ENCODE data around the gene GSG1L.
A peak's percentile ranks its signal among the peaks of the same experiment; 100 is the strongest.
"Not testable (repeated sequence)": the region's sequence is repeated elsewhere in the genome, so short reads cannot be mapped to it uniquely, and the experiment has no call there.

Gene GSG1L

DNA sequence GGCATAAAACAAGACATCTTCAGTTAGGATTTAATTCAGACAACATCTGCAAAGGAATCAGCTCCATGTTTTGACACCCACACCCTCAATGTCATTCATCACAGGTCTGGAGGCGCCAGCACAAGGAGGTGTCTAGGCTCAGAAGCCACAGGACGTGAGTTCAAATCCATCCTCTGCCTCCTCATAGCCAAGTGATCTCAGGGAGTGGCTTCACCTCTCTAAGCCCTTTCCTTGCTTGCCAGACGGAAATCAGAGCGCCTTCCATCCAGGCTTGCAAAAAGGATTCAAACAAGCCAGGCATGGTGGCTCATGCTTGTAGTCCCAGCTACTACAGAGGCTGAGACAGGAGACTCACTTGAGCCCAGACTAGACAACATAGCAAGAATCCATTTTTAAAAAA lies 84.6 kb downstream of the GSG1L start:
- FAIRE-seq = no peak

DNA sequence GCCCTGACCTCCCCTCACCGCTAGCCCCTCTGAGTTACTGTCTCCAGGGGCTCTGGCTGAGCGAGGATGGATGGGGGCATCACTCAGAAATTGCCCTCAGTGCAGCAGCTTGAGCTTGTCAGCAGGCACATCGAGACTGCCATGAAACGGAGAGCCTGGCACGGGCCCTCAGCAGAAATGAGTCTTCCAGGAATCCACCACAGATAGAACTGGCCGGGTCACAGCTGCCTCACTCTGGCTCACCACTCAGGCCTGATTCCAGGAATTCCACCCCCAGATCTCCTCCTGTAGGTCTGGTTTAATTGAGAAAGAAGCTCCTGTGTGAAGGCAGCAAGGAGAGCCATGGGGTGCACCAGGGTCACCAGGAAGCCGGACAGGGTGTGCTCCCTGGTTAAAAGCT lies 85.5 kb downstream of the GSG1L start:
- no peak for FAIRE-seq

DNA sequence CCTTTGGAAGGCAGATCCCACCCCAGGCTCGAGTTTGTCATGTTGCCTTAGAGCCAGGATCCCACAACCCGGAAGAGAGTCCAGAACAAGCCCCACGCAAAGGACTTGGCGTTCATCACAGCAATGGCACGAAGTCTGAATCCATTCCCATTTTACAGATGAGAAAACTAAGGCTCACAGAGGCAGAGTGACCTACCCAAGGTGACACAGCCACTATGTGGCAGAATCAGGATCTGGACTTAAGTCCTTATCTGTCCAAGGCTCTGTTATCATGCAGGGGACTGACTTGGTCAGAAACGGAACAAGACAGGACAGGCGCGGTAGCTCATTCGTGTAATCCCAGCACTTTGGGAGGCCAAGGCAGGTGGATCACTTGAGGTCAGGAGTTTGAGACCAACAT lies 86.5 kb downstream of the GSG1L start:
- FAIRE-seq = no peak

DNA sequence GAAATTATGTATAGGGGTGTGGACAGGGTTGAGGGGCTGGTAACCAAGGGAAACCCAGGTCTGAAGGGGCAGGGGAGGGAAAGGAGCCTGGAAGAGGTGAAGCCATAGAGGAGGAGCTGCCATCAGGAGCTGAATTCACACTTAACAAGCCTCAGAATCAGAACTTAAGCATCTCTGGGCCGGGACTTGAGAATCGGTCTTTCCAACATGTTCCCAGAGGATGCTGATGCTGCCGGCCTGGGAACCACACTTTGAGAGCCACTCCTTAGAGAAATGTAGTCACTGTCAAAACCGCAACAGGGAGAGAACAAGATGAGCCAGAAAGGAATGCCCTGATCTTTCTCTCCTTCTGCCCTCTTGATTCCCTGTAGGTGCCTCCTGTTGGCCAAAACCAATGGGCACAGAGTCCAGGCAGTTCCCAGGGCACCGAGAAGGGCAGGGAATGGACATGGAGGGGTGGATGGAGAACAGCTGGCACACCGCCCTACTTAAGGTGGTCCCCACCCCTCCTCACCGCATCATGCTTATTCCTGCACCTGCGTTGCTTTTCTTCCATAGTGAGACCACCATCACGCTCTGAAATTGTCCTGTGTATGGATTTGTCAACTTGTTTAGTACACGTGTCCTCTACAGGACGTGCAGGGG lies 88.5 kb downstream of the GSG1L start:
- FAIRE-seq = no peak

DNA sequence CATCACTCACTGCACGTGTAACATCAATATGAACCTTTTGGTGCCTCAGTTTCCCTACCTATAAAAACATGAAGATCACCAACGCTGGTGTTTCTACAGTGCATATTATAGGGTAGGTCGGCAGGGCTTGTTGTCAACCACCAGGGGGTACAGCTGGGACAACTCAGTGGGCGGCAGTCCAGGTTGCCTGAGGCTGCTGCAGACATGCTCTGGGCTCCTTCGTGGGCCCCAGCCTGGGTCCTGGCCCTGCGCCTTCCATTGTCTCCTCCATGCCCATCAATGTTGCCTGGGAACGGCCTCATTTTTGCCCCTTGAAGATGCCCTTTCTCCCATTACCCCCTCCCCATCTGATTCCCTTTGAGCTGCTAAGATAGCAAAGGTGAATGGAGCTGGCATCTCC lies 89.8 kb downstream of the GSG1L start:
- FAIRE-seq = no peak

DNA sequence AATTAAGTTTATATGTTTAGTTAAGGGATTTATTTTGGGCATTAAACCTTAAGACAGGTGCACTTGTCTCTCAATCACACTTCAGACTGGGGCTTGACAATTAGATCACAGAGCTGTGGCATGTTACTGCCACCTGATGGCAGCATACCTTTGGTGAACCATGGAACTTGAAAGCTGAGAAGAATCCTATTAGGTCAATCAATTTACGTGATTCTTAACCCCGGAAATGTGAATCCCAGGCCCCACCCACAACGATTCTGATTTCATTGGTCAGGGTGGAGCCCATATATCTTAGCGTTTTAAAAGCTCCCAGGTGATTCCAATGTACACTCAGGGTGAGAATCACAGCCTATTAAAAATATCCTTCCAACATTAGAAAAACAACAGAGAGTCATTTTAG lies 91.0 kb downstream of the GSG1L start:
- peak; percentile 51 for FAIRE-seq

DNA sequence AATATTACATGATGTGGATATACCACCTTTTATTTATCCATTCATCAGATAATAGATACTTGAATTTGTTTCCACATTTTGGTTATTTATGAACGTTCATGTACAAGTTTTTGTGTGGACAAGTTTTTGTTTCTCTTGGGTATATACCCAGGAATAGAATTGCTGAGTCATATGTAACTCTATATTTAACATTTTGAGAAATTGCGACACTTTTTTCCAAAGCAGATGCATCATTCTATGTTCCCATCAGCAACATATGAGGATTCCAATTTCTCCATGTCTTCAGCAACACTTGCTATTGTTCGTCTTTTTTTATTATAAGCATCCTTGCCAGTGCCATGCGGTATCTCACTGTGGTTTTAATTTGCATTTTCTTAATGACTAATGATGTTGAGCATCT lies 93.9 kb downstream of the GSG1L start:
- no peak for FAIRE-seq

DNA sequence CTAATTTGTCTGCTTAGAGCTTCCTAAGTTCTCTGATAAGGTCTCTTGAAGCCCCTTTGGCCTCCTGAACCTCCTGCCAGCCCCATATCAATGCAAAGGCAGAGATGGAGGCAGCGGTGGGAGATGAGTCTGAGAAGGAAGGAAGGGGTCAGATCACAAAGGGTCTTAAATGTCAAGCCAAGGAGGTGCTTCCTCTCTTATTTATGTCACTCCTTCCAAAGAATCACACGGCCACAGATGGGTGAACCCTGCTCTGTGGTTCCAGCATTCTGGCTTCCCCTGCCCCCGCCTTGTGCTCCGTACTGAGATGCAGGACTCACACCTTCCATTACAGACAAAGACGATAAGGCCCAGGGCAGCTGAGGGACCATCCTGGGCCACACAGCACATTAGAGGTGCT lies 96.3 kb downstream of the GSG1L start:
- FAIRE-seq = no peak

DNA sequence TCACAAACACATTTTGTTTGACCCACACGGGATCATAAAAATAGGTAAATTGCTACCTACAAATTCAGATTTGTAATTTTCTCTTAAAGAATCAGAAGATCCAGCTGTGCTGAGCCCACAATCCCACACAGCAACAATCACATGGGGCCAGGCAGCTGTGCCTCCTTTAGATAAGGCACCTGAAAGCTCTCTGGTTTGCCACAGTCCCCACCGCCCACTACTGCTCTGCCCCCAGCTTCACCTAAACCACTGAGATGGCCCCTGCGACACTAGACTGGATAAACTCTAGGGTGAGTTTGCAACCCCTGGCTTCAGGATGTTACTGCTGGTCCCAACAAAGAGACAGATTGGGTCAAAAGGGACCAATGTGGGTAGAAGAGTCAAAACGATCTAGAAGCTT lies 96.8 kb downstream of the GSG1L start:
- FAIRE-seq = no peak

DNA sequence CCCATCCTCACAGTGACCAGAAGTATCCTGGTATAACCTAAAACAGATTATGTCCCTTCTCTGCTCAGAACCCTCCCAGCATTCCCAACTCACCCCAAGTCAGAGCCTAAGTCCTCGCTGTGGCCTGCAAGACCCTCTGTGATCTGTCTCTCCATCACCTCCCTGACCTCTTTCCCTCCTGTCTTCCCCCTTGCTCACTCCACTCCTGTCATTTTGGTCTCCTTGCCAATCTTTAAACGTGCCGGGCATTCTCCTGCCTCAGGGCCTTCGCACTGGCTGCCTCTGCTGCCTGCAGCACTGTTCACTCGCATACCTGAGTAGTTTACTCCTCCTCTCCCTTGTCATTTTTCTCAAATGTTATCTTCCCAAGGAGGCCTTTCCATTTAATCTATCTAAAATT lies 97.7 kb downstream of the GSG1L start:
- FAIRE-seq = no peak

DNA sequence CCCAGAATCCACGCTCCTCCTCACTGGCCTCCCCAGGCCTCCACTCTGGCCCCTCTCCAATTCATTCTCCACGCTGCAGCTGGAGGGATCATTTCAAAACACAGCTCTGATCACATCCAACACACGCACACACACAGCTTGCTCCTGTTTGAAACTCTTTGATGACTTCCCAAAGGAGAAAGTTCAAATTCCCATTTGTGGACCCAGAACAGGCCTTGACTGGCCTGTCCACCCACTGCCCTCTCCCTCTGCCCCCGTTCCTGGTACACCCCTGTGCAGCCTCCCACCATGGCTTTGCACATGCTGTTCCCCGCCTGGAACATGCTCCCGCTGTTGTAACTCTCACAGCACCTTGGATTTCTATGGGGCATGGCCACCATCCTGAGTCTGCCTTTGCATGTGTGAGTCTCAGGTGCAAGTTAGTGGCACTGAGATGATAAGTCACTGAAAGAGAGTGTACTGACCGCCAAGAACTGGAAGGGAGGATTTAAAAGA lies 100.0 kb downstream of the GSG1L start:
- FAIRE-seq = no peak

DNA sequence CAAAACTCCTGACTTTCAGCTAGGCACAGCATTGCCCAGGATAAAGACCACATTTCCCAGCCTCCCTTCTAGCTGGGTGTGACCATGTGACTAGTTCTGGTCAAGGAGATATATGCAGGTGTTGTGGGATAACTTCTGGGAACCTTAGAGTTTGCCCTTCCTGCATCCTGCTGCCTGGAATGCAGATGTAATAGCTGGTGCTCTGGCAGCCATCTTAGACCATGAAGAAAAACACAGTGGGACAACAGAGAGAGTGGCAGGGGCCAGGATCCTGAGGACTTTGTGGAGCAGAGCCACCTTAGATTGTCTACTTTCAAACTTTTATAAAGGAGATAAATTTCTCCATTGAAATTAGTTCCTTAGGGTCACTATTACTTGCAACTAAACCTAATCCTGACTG lies 101.3 kb downstream of the GSG1L start:
- FAIRE-seq = no peak

DNA sequence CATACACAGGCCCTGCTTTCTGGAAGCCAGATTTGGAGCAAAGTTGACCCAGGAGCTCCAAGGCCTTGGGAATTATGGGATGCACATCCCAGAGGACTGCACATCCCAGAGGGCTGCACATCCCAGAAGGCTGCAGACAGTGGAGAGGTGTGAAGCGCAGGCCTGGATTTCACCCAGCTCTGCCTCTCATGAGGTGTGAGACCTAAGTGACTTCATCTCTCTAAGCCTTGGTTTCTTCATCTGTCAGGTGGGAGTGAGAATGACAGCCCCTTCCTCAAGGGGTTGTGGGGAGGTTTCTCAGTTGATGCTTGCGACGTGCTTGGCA lies 102.3 kb downstream of the GSG1L start:
- FAIRE-seq = no peak

DNA sequence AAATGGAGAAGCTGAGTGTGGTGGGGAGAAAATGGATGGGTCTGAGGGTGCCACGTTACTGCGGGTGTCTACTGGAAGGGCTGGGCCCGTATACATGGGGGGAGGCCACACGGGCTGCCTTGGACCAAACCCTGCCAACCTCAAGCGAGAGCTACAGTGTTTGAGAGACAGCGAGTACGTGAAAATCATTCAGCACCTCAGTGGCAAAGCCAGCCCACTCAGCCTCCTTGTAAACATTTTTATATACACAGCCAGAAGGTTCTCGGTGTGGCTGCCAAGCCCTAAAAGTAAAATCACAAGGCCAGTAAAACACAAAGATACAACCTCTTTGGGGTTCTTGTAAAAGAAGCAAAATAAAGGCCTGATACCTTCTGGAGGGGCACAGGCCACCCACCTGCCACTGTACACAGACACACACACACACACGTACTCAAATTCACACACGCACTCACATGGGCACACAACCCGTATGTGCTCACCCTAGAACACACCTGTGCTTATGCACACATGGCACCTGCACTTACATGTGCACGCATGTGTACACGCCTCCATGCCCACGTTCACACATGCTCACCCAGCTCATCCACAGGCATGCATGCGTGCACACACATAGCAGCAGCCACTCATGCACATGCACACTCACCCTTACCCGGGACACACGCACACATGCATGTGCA lies 102.8 kb downstream of the GSG1L start:
- no peak for FAIRE-seq

DNA sequence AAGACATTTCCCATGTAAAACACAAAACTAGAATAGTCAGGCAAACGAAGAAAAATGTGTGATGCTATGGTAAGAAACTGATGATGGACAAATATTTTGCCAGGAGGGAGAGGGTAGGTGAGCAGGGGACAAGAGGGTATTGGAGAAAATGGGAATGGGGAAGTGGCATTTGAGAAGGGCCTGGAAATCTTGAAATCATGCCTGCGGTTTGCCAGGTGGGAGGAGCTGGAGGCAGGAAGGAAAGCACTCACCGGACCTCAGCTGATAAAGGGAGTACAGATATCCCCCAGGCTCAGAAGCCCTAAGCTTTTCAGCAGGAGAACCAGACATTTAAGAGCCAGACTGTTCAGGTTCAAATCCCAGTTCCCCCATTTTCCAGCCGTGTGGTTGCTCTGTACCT lies 103.6 kb downstream of the GSG1L start:
- no peak for FAIRE-seq

DNA sequence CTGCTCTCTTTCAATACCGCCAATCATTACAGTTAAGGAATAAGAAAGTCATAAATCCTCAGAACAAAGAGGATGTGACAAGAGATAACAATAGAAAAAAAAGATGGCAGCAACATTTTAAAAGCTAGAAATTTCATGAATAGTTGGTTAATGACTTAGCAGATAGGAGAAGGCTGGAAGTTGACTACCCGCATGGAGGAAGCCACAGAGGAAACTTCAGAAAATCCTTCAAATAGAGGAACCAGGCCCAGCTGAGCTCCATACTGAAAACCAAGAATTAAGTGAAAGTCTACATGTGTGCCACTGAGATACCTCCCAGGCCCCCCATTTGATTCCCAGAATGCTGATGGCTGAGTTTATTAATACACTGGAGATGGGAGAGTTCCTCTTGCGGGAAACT lies 109.3 kb downstream of the GSG1L start:
- no peak for FAIRE-seq

DNA sequence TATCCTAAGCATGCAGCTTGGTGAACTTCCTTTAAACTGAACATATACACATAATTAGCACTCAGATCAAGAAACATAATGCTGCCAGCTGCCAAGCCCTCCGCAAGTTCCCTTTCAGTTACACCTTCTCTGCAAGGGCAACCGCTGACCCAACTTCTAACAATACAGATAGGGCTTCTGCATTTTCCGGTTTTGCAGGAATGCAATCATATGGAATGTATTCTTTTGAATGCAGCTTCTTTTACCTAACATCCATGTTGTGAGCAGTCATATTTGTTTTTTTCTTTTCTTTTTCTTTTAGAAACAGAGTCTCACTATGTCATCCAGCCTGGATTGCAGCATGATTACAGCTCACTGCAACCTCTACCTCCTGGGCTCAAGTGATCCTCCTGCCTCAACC lies 110.7 kb downstream of the GSG1L start:
- FAIRE-seq = no peak

DNA sequence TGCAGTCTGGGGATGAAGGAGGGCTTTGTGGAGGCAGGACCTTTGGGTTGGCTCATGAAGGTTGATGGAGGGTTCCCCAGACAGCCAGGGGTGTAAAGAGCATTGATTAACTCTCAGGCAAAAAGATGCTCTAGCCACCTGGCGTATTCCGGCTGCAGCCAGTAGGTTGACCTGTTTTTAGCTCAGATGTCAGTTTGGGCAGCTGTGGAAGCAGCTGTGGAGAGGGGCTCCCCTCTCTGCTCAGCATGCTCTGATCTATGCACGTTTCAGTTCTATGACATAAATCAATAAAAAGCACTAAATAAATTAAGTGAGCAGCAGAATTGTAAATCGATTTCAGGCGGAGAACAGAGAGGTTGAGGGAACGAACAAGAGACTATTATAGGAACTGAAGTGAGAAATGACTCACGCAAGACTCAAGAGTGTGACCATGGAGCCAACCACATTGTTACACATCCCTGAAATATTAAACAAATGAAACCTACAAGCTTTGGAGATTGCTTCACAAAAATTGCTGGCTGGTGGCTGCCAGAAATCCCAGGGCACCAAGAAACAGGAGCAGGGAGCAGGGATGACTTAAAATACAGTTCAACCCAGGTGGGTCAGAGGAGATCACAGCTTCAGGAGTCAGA lies 111.9 kb downstream of the GSG1L start:
- FAIRE-seq = no peak

DNA sequence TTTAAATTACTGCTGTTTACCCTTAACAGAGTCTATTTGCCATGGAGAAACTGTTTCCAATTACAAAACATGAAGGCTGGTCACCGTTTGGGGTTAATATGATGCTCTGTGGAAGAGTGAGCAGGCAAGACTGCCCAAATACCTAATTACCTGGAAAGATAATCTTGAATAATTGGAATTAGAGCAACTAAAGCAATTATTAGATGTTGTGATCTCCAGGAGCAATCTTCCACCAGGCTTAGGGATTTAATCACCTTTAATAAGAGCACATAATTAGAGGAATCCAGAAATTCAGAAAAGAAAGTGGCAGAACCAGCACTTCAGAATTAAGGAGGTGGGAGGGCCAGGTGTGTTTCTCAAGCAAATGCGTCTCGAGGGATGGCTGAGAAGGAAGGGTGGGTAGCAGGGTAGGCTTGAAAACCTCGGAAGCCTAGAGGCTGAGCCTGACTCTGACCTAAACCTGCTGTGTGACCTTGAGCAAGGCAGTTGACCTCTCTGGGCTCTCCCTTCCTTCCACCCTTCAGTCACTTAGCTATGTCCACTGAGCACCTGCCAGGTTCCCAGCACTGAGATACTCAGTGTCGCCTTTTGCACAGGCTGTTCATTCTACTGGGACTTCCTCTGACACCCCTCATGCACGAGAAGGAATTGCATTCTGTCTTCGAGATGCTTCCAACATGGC lies 113.2 kb downstream of the GSG1L start:
- no peak for FAIRE-seq

DNA sequence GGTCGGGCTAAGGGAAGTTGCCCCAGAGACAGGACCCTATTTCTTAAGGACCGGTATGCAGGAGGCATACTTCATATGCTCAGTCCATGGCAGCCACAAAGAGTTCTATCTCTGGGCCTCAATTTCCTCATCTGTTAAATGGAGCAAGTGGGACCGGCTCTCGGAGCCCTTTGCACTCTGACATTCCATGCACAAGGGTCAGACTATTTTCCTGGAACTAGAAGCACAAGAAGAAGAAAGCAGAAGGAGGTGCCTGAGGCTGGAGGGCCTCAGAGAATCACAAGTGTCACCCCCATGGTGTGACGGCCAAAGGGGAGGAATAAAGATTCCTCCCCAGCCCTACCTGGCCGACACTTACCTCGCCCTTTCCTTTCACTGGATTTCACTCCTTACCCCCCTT lies 115.8 kb downstream of the GSG1L start:
- FAIRE-seq = no peak

DNA sequence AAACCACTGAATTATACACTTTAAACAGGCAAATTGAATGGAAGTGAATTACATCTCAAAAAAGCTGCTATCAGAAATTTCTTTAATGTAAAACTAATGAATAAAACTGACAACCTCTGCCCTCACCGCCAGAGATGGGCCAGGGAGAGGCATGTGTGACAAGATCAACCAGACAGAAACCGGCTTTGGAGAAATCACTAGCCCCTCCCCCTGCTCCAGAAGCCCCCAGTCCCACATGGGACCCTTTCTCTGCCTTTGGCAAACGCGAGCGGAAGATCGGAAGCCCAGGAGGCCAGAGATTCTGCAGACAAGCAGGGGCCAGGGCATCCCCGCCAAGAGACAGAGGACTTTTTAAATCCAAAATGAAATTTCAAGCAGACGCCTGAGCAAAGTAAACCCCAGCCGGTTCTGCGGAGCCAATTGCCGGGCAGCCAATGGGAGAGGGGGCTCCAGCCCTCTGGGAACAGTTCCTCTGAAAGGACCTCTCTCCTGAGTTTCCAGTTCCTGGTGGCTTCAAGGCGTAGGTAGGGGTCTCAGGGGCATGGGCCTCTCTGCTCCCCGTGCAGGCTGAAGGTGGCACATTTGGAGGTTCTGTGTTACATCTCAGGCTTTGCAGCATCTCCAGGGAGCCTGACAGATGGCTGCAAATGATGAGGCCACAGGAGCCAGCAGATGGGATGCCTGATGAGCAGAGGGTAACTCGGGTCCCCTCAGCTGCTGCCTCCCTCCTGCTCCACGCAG lies 118.1 kb downstream of the GSG1L start:
- no peak for FAIRE-seq

DNA sequence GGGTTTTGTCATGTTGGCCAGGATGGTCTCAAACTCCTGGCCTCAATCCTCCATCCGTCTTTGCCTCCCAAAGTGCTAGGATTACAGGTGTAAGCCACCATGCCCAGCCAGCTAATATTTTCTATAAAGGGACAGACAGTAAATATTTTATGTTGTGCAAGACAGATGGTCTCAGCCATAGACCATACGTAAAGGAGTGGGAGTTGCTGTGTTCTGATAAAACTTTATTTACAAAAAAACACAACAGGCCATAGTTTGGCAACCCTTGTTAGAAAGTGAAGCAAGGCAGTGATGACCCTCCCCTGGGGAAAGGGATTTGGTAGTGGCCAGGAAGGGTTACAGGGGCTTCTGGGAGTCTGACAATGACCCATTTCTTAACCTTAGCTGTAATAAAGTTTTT lies 119.7 kb downstream of the GSG1L start:
- FAIRE-seq = no peak

DNA sequence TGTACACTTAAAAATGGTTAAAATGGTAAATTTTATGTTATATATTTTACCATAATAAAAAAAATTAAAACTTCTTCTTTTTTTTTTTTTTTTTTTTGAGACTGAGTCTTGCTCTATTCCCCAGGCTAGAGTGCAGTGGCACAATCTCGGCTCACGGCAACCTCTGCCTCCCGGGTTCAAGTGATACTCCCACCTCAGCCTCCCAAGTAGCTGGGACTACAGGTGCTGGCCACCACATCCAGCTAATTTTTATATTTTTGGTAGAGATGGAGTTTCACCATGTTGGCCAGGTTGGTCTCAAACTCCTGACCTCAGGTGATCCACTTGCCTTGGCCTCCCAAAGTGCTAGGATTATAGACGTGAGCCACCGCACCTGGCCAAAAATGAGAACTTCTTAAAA lies 121.4 kb downstream of the GSG1L start:
- FAIRE-seq = not testable (repeated sequence)
